HCT116 (cell line): ENCODE results near the gene GOLIM4.

Source experiments
- MAX ChIP-seq: IDR thresholded peaks from 2 replicates; pipeline ENCODE4 v1.6.1; 2012
- TF ChIP-seq, protein P1 (sequence below), 3 experiments: fragments of 200-600 bp in 1 of 3; sonication (generic) in 1 of 3; IDR thresholded peaks in 2 of 3; conservative IDR thresholded peaks in 1 of 3; 2 replicates each; pipeline ENCODE4 v1.5.1; 2012 to 2017; ENCODE audit warnings: low read depth in 2 of 3, low read length in 2 of 3, antibody characterized with exemption in 1 of 3, borderline replicate concordance in 1 of 3, control low read depth in 1 of 3, mild to moderate bottlenecking in 1 of 3, mixed read lengths in 1 of 3, mixed run types in 1 of 3, moderate library complexity in 1 of 3; ENCODE audit not compliant: insufficient read depth in 1 of 3

- TF ChIP-seq, protein P1, sequence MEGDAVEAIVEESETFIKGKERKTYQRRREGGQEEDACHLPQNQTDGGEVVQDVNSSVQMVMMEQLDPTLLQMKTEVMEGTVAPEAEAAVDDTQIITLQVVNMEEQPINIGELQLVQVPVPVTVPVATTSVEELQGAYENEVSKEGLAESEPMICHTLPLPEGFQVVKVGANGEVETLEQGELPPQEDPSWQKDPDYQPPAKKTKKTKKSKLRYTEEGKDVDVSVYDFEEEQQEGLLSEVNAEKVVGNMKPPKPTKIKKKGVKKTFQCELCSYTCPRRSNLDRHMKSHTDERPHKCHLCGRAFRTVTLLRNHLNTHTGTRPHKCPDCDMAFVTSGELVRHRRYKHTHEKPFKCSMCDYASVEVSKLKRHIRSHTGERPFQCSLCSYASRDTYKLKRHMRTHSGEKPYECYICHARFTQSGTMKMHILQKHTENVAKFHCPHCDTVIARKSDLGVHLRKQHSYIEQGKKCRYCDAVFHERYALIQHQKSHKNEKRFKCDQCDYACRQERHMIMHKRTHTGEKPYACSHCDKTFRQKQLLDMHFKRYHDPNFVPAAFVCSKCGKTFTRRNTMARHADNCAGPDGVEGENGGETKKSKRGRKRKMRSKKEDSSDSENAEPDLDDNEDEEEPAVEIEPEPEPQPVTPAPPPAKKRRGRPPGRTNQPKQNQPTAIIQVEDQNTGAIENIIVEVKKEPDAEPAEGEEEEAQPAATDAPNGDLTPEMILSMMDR (IDR thresholded peaks at IDR 0.05 in 2 of 3, conservative IDR thresholded peaks at IDR 0.05 in 1 of 3; ENCODE audit: borderline replicate concordance in 1 of 3, insufficient read depth in 1 of 3, low read depth in 2 of 3, low read length in 2 of 3), result no peak
- no peak for TF ChIP-seq MAX
Observed at GRCh38 chr3:168026764-168027163, 69.0 kb downstream of the GOLIM4 start.
